Fibroblast of lung (primary cell): ENCODE results near the gene CA4. TPM values are rescaled to one million over a fixed set of nuclear protein-coding genes. Genes with fewer than 3 reads are reported as not detected.

Experiments
- DNase-seq, 2 donors: peaks; one replicate each; pipeline versions ENCODE4 v3.0.0 to v3.0.0-alpha.2; 2010; ENCODE audit warnings: low read depth in 2 of 2
- H2AFZ ChIP-seq: 2 replicates; pipeline ENCODE4 v1.5.1; 2012; ENCODE audit warnings: low read length, control low read depth, inconsistent platforms
- H3K27ac ChIP-seq: 2 replicates; pipeline ENCODE4 v1.5.1; 2011; ENCODE audit warnings: low read length, control low read depth; ENCODE audit not compliant: insufficient read depth
- H3K27me3 ChIP-seq: 2 replicates; pipeline ENCODE4 v1.5.1; 2011; ENCODE audit warnings: mild to moderate bottlenecking, low read length; ENCODE audit not compliant: control insufficient read depth, insufficient read depth
- H3K36me3 ChIP-seq: 2 replicates; pipeline ENCODE4 v1.5.1; 2011; ENCODE audit warnings: low read length; ENCODE audit not compliant: control insufficient read depth, insufficient read depth
- H3K4me1 ChIP-seq: 2 replicates; pipeline ENCODE4 v1.5.1; 2011; ENCODE audit warnings: low read length; ENCODE audit not compliant: control insufficient read depth, insufficient read depth; ENCODE audit errors: extremely low read depth
- H3K4me2 ChIP-seq: 2 replicates; pipeline ENCODE4 v1.5.1; 2011; ENCODE audit warnings: low read length, control low read depth; ENCODE audit not compliant: insufficient read depth; ENCODE audit errors: extremely low read depth
- H3K4me3 ChIP-seq, 4 experiments: fragments of 200-600 bp in 1 of 4; sonication (generic) in 1 of 4; replicated peaks in 1 of 4; 2 replicates each; pipeline ENCODE4 v1.5.1; 2011 to 2016; ENCODE audit warnings: low read length in 4 of 4, low read depth in 3 of 4, mild to moderate bottlenecking in 3 of 4, control low read depth in 2 of 4, inconsistent platforms in 1 of 4, mixed read lengths in 1 of 4; ENCODE audit not compliant: insufficient read depth in 1 of 4; ENCODE audit errors: control extremely low read depth in 1 of 4
- H3K79me2 ChIP-seq: 2 replicates; pipeline ENCODE4 v1.5.1; 2012; ENCODE audit warnings: mild to moderate bottlenecking, low read length, inconsistent platforms; ENCODE audit not compliant: control insufficient read depth, insufficient read depth
- H3K9ac ChIP-seq: 2 replicates; pipeline ENCODE4 v1.5.1; 2011; ENCODE audit warnings: mild to moderate bottlenecking, low read length, control low read depth; ENCODE audit not compliant: insufficient read depth
- H3K9me3 ChIP-seq: 2 replicates; pipeline ENCODE4 v1.5.1; 2012; ENCODE audit warnings: low read depth, low read length; ENCODE audit not compliant: control insufficient read depth, insufficient read depth
- H4K20me1 ChIP-seq: 2 replicates; pipeline ENCODE4 v1.5.1; 2011; ENCODE audit warnings: low read length; ENCODE audit not compliant: control insufficient read depth, insufficient read depth; ENCODE audit errors: extremely low read depth
- EZH2 ChIP-seq: IDR thresholded peaks from 2 replicates; pipeline ENCODE4 v1.5.1; 2012; ENCODE audit warnings: low read length, control low read depth, mild to moderate bottlenecking; ENCODE audit errors: missing control alignments
- polyA plus RNA-seq, 2 donors: library from polyadenylated mRNA; depleted of rRNA in 1 of 2; stranded (reverse) in 1 of 2; unstranded in 1 of 2; fragments of >200 nt; gene quantifications; 2 replicates each; pipeline ENCODE4 v1.2.1, GENCODE V29; 2011 to 2012; ENCODE audit warnings: missing spikeins in 1 of 2
- total RNA-seq: library from RNA; depleted of rRNA; stranded (reverse); fragments of >200 nt; gene quantifications from 2 replicates; pipeline ENCODE4 v1.2.1, GENCODE V29; 2014
- TF ChIP-seq, protein P1 (sequence below), 2 donors: IDR thresholded peaks in 1 of 2; conservative IDR thresholded peaks in 1 of 2; 1 replicate in 1 of 2; 2 replicates in 1 of 2; pipeline ENCODE4 v1.5.1; 2011 to 2012; ENCODE audit warnings: low read length in 2 of 2, control low read depth in 1 of 2, inconsistent platforms in 1 of 2, low read depth in 1 of 2, mild to moderate bottlenecking in 1 of 2

Gene CA4
- total and polyA plus RNA-seq, 2 donors (not counting 1 experiment from before 2014, with no cell fraction given), result not detected

DNA sequence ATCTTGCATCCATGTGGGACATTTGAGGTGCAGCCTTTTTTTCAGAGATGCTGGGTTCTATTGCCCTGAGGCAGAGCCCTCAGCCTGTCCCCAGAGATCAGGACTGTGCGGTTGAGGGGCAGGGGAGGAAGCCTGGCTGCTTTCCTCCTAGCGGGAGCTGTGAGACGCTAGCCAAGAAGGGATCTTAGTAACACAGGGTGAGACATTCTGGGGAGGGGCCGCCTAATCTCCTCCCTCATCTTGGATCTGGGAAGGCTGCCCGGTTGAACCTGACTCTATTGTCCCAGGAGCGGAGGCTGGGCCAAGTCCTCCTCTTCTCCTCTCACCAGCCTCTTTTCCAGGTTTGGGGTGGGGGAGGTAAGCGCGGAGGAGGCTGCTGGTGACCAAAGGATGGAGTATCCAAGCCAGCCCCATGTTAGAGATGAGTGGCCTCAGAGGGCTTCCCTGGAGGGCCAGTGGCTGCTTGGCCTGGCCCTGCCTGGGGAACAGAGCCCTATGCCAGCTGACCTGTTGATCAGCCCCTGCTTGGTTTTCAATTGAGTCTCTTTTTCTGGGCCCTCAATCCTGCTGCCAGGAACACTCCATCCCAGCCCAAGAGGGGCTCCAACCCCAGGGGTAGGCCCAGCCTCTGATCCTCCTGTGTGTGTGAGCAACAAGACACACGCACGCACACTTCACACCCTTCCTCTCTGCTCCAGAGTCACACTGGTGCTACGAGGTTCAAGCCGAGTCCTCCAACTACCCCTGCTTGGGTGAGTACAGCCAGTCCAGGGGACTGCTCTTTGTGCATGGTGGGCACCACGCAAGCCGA, 5.0 kb downstream of the CA4 start:
- Histone ChIP-seq H3K4me3 (no peak overlapping the region), H3K4me1 (no peaks in the 10 kb centered on the region), H3K9me3 (no peaks in the 10 kb centered on the region), H2AFZ (no peak overlapping the region), H3K27ac (no peak overlapping the region), H3K36me3 (no peaks in the 10 kb centered on the region), H3K27me3 (peaks cover 36% of the 10 kb centered on the region), H3K4me2 (no peak overlapping the region), H4K20me1 (no peaks in the 10 kb centered on the region), H3K9ac (no peak overlapping the region), H3K79me2 (no peaks in the 10 kb centered on the region)
- TF ChIP-seq EZH2, result no peak
- TF ChIP-seq, protein P1, sequence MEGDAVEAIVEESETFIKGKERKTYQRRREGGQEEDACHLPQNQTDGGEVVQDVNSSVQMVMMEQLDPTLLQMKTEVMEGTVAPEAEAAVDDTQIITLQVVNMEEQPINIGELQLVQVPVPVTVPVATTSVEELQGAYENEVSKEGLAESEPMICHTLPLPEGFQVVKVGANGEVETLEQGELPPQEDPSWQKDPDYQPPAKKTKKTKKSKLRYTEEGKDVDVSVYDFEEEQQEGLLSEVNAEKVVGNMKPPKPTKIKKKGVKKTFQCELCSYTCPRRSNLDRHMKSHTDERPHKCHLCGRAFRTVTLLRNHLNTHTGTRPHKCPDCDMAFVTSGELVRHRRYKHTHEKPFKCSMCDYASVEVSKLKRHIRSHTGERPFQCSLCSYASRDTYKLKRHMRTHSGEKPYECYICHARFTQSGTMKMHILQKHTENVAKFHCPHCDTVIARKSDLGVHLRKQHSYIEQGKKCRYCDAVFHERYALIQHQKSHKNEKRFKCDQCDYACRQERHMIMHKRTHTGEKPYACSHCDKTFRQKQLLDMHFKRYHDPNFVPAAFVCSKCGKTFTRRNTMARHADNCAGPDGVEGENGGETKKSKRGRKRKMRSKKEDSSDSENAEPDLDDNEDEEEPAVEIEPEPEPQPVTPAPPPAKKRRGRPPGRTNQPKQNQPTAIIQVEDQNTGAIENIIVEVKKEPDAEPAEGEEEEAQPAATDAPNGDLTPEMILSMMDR (conservative IDR thresholded peaks at IDR 0.05 in 1 of 2, IDR thresholded peaks at IDR 0.05 in 1 of 2; ENCODE audit: low read depth in 1 of 2, low read length in 2 of 2), result no peak
- peak; percentile 69 to 86 for DNase-seq

DNA sequence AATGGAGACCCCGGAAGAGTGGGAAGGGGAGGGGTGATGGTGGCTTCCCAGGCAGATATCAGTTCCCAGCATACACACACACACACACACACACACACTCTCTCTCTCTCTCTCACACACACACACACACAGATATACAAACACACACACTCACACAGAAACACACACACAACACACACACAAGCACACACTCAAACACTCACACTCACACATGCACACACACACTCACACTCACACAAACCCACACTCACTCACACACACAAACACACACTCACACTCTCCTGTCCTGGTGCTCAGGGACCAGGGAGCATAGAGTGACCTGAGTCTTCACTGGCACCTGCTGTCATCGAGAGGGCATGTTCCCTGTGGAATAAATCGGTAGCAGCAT, 5.6 kb downstream of the CA4 start:
- Histone ChIP-seq H3K4me2 (no peak overlapping the region), H3K4me3 (no peak overlapping the region), H3K9me3 (no peaks in the 10 kb centered on the region), H3K27me3 (peaks cover 30% of the 10 kb centered on the region), H4K20me1 (no peaks in the 10 kb centered on the region), H3K79me2 (no peaks in the 10 kb centered on the region), H3K4me1 (no peaks in the 10 kb centered on the region), H3K36me3 (no peaks in the 10 kb centered on the region), H3K9ac (no peak overlapping the region), H3K27ac (no peak overlapping the region), H2AFZ (no peak overlapping the region)
- DNase-seq, result no peak
- TF ChIP-seq, protein P1 (conservative IDR thresholded peaks at IDR 0.05 in 1 of 2, IDR thresholded peaks at IDR 0.05 in 1 of 2; ENCODE audit: low read depth in 1 of 2, low read length in 2 of 2), result no peak
- TF ChIP-seq EZH2, result no peak

DNA sequence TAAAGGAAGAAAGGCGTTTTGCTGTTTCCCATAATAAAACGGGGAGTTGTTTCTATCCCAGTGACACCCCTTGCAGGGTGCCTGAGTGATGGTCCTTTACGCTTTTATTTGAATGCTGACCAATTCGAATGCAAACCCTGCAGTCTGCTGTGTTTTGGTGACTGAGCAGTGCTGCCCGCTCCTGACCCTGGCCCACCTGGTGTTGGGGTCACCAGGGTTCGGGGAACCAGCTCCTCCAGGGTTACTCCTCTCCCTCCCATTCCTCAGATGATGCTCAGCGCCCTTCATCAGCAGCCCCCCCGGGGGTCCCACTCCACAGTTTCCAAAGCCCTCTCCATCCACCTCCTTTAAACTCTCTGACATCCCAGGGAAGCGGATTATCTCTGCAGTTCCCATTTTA, 6.0 kb downstream of the CA4 start:
- DNase-seq, result no peak
- Histone ChIP-seq H2AFZ (no peak overlapping the region), H3K4me1 (no peaks in the 10 kb centered on the region), H3K9ac (no peak overlapping the region), H3K79me2 (no peaks in the 10 kb centered on the region), H3K27ac (no peak overlapping the region), H3K4me2 (no peak overlapping the region), H3K9me3 (no peaks in the 10 kb centered on the region), H3K4me3 (no peak overlapping the region), H4K20me1 (no peaks in the 10 kb centered on the region), H3K27me3 (peaks cover 27% of the 10 kb centered on the region), H3K36me3 (no peaks in the 10 kb centered on the region)
- TF ChIP-seq EZH2, result no peak
